Transverse colon (tissue), 4 donors: ENCODE measurements around the gene MAP3K14.

Experiments used
- CTCF ChIP-seq, 5 experiments: fragments of 200-600 bp in 3 of 5; fragments of 450-650 bp in 2 of 5; sonication (generic) in 3 of 5; IDR thresholded peaks; 1 replicate in 2 of 5; 2 replicates in 3 of 5; pipeline ENCODE4 v1.5.1; 2016 to 2017; ENCODE audit warnings: antibody characterized with exemption in 5 of 5, inconsistent platforms in 3 of 5, mild to moderate bottlenecking in 2 of 5, moderate library complexity in 1 of 5
- EP300 ChIP-seq: sonication (generic); formaldehyde crosslinking; IDR thresholded peaks from one replicate; pipeline ENCODE4 v1.6.1; 2017; ENCODE audit warnings: antibody characterized with exemption, low read depth
- POLR2A ChIP-seq: fragments of 450-650 bp; IDR thresholded peaks from one replicate; pipeline ENCODE4 v1.6.1; 2016; ENCODE audit warnings: antibody characterized with exemption, mild to moderate bottlenecking, moderate library complexity
- POLR2AphosphoS5 ChIP-seq, 3 donors: sonication (generic); formaldehyde crosslinking; IDR thresholded peaks; one replicate each; pipeline ENCODE4 v1.6.1; 2016; ENCODE audit warnings: antibody characterized with exemption in 3 of 3

DNA sequence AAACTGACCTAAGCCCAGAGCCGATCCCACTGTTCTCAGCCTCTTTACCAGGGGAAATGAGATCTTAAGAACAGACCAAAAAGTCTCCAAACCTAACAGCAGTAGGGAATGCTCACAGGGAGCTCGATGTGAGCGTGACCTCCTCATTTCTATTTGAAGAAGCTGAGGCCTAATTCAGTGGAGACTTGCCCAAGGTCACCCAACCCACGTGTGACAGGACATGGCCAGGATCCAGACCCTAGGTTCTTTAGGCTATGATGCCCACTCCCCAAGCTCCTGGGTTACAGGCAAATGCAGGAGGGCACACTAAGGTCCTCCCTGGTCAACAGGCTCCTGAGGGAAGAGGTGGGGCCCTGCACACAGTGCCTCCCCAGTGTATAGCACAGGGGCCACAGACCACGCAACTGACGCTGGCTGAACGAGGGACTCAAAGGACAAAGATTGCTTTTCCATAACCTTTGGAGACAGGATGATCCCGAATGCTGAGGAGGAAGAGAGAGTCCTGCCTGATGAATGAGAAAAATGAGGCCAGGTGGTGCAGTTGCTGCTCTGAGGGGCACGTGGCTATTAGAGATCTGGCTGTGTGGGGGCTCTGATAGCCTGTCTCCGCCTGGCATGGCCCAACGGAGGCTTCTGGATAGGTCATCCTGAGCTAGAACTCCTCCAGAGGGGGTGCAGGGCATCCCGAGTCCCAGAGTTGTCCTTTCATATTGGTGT is 24.0 kb downstream of the MAP3K14 start:
- TF ChIP-seq EP300, result no peak
- no peak for TF ChIP-seq POLR2A
- no peak for TF ChIP-seq POLR2AphosphoS5 (IDR thresholded peaks at IDR 0.05)
- no peak for TF ChIP-seq CTCF (IDR thresholded peaks at IDR 0.05)
